Stimulated activated CD4-positive, alpha-beta T cell treated with anti-CD3 and anti-CD28 coated beads, Interleukin-2, amount 100 ng/mL, for 24 hours (primary cell): ENCODE measurements around the gene BBOX1.
"Not testable (repeated sequence)": the region's sequence is repeated elsewhere in the genome, so short reads cannot be mapped to it uniquely, and the experiment has no call there.

ENCODE experiments used
- DNase-seq, 2 donors: peaks; one replicate each; pipeline ENCODE4 v3.0.0-alpha.2; 2020

Gene BBOX1

DNA sequence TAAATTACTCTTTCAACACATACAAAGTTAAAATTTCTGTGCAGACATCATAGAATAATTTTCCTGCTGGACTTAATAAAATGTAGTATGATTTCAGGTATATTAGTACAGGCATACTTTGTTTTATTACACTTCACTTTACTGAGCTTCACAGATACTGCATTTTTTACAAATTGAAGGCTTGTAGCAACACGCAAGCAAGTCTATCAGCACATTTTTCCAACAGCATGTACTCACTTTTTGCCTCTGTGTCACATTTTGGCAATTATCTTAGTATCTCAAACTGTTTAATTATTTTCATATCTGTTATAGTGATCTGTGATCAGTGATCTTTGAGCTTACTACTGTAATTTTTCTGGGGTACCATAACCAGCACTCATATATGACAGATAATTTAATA is 44.5 kb downstream of the BBOX1 start:
- DNase-seq, result no peak

DNA sequence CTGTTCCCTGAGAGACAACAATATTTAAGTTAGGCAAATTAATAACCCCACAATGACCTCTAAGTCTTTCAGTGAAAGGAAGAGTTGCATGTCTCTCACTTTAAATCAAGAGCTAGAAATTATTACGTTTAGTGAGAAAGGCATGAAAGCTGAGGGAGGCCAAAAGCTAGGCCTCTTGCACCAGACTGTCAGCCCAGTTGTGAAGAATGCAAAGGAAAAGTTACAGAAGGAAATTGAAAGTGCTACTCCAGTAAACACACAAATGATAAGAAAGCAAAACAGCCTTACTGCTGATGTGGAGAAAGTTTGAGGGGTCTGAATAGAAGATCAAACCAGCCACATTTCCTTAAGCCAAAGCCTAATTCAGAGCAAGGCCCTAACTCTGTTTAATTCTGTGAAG is 45.0 kb downstream of the BBOX1 start:
- no peak for DNase-seq

DNA sequence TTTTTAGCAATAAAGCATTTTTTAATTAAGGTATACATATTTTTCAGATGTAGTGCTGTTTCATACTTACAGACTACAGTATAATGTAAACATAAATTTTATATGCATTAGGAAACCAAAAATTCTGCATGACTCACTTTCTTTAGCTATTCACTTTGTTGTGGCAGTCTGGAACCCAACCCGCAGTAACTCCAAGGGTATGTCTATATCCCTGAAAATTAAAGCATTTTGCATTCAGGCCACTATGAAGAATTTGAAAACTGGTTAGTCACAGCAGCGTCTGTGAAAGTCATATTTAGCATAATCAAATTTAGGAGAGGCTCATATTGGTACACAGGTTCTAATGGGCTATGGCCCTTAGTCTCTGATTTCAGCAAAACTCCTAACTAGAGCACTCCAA is 46.8 kb downstream of the BBOX1 start:
- no peak for DNase-seq

DNA sequence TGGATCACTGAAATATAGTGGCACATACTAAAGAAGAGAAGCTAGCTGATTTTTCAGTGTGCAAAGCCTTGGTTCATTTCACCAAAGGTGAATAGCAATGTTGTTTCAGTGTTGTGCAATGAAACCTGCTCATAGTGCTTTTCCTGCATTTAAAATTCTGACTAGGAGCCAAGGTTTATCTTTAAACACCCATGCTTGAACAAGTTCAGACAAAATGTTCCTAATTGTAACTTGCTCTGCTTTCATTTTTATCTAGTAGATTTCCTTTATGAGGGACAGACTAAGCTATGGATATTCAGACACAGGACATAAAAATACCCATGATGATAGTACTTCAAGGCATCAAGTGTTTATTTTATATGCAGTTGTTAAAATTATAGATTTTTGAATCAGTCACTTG is 47.7 kb downstream of the BBOX1 start:
- DNase-seq, result no peak

DNA sequence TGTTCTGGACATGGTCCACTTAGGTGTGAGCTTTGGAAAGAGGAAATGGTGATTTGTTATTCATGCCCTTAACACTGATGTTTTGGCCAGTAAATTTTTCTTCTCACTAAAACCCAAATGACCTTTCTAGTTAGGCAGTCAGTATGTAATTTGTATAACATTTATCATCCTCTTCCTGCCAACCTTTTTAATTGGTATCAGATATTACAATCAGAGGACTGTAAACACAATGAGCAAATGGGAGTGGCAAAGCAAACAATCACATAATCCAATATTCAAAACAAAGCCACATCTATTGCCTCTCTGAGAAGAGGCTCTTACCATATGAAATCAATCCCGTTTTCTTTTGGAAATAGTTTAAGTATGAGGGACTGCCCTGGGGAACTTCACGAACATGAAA is 49.1 kb downstream of the BBOX1 start:
- DNase-seq, result no peak

DNA sequence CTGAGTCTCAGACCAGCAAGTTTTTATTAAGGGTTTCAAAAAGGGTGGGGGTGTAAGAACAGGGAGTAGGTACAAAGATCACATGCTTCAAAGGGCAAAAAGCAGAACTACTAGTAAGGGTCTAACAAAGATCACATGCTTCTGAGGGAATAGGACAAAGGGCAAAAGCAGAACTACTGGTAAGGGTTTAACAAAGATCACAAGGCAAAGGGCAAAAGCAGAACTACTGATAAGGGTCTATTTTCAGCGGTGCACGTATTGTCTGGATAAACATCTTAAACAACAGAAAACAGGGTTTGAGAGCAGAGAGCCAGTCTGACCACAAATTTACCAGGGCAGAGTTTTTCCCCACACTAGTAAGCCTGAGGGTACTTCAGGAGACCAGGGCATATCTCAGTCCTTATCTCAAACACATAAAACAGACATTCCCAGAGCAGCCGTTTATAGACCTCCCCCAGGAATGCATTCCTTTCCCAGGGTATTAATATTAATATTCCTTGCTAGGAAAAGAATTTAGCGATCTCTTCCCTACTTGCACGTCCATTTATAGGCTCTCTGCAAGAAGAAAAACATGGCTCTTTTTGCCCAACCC is 49.8 kb downstream of the BBOX1 start:
- not testable (repeated sequence) for DNase-seq

DNA sequence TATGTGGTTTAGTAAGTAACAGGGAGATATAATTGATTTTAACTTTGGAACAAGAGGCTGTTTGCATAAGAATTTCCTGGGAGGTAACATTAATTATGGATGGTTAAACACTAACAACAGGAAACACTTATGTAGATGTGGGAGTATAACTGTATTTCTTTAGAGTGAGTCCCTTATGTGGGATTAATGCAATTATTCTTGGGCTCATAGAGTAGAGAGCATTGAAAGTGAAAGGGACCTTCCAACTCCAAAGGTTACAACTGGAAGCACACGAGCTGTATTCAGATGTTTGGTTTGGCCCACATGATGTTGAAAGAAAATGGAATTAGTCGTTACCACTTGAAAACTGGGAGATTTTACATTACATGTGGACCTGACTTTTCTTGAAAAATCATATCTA is 53.5 kb downstream of the BBOX1 start:
- no peak for DNase-seq

DNA sequence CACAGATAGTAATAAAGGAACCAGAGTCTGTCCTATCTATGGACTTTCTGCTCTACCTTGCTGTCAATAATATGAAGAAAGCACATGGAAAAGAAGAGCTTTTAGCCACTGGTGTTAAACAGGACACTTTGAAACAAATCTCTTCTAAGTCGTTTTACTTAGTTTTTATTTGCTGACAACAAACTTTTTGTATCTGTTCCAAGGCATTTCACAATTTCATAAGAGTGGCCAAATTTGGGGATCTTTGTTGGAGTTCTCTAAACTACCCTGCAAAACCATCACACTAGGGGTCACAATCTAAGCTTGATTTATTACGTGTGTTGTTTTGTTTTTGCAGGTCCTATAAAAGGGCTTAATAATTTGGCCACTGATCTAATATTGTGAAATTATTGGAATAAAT is 54.4 kb downstream of the BBOX1 start:
- DNase-seq, result no peak

DNA sequence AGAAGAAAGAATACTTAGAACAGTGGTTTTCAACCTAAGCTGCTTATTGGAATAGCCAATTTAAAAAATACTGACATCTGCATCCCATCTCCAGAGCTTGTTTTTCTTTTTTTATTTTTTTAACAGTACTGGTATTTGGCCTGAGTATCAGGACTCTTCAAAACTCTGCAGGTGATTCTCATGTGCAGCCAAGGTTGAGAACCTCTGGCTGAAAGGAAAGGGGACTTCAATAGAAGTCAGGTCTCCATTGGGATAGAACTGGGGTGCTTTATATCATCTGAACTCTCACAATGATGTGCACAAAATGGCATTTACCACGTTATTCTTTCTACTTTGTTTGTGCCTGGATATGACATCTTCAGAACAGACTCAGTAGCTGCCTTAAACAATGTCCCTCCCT is 55.3 kb downstream of the BBOX1 start:
- DNase-seq, result no peak

DNA sequence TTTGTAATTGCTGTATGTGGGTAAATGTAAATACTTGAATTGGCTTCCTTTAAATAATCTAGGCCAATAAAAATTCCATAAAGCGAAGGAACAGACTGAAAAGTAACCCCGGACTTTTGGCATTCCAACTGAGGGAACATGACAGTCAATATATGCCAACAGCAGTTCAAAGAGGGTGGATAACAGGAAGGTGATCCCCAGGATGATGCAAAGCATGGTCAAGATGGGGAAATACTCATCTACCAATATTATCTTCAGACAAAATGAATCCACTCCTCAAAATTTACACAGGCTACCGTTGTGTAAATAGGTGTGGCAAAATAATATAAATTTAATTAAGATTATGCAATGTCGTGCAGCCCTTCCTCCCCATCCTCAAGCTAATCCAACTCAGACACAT is 56.9 kb downstream of the BBOX1 start:
- DNase-seq, result no peak

DNA sequence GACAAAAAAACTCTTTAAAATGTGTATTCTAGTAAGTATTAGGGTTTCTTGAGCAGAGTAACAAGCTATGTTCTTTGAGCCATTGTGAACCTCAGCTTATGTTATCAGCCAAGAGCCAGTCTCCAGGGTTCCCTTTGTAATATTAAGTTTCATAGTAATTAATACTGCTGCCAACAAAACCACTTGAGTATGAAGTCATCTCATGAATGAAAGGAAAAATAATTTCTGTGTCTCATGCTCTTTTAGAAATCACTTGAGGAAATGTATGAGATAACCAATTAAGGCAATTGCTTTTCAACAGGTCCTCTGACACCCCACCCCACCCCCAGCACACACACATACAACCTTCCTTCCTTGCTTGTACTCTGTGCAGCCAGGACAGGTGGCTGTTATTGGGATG is 59.9 kb downstream of the BBOX1 start:
- no peak for DNase-seq

DNA sequence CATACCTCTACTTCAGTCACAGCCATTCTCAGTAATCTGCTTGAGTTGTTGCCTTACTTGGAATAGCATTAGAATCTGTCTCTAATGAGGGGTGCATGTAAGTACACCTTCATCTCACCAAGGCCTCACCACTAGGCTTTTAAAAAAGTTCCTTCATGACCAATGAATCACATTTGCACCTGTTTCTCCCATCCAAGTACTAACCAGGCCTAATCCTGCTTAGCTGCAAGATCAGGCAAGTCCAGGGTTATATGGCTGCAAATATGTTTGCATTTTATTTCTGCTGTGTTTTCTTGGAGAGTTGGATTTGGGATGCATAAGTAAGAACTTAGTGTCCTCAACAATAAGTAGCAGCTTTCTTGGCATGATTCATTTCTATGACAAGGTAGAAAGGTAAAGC is 66.9 kb downstream of the BBOX1 start:
- no peak for DNase-seq

DNA sequence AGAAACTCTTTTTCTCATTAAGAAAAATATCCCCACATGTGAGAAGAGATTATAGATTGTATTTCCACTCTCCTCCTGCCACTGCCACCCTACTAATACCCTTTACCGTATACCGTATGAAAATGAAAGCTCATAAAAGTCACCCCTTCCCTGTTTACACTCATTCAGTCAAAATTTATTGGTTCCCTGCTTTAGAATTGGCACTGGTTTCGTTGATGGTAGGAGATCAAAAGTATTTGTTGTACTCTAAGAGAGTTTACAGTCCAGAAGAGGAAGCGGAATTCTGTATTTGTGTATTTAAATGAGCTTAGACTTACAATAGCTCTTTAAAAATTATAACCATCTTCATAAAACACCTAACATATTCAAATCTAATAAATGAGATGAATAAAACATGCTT is 68.2 kb downstream of the BBOX1 start:
- DNase-seq, result no peak

DNA sequence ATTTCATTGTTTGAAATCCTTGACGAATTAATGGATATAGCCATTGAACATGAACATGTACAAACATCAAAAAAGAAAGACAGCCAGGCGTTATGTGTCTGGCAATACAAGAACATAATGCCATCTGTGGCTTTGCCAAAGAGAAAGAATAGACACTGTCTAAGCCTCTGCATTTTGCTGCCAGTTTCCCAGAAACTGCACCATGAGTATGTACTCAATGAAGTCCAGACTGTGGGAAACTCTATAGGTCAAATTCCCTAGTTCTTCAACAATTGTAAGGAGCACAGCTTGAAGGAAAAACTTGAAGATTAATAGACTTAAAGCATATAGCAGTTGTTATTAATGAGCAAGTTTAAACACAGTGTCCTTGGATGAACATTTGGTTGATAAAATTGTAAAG is 71.3 kb downstream of the BBOX1 start:
- no peak for DNase-seq

DNA sequence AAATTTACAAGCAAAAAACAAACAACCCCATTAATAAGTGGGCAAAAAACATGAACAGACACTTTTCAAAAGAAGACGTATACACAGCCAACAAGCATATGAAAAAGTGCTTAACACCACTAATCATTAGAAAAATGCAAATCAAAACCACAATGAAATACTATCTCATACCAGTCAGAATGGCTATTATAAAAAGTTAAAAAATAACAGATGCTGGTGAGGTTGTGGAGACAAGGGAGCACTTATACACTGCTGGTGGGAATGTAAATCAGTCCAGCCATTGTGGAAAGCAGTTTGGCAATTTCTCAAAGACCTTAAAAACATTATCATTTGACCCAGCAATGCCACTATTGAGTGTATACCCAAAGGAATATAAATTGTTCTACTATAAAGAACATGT is 72.3 kb downstream of the BBOX1 start:
- no peak for DNase-seq

DNA sequence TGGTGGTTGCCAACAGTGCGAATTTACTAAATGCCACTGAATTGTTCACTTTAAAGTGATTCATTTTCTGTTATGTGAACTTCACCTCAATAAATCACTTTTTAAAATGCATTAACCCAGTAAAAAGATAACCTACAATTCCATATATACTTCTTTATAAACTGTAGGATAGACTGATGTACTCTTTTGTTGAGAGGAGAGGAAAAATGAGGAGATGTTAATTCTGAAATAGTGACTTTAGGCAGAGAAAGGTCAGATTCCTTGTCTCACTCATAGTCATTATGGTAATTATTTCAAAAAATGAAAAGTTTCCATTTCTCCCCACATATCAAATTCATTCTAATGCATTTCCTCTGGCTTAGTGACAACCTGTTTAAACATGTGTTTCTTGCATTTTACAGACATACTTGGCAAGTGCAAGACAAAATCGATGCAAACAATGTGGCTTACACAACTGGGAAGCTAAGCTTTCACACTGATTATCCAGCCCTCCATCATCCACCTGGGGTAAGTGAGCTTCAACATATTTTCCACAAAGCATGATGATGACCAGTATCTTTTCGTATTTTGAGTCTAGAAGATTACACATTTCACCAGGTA is 74.5 kb downstream of the BBOX1 start:
- DNase-seq, result no peak

DNA sequence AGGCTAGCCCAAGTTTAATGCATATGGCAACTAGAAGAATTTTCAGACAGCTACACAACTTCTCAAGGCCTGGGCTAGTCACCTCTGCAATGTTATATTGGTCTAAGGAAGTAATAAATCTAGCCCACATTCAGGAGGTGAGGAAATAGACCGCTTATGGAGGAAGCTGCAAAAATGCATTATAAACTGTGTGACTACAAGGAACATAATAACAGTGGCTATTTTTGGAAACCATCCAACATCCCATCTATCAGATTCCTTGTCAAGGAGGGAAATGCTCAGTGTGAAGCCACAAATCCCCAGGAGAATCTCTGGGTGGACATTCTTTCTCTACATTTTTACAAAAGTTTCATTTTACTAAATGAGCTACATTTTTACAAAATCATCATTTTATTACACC is 76.1 kb downstream of the BBOX1 start:
- DNase-seq, result no peak

DNA sequence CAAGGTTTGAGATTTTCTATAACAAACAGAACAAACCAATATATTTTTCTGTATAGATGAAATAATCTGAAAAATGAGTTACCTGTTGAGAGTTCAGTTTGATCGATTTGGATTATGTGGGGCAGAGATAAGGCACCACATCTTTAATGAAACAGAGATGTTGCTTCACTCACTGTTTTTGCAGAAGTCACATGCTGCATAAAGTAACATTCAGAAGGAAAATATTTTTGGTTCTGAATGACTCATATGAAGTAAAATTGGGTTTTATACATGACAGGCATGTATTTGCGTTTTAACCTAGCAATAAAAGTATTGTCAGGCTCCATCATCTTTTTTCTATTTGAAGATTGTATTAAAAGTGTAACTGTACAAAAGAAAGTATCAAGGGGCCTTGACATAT is 77.8 kb downstream of the BBOX1 start:
- no peak for DNase-seq

DNA sequence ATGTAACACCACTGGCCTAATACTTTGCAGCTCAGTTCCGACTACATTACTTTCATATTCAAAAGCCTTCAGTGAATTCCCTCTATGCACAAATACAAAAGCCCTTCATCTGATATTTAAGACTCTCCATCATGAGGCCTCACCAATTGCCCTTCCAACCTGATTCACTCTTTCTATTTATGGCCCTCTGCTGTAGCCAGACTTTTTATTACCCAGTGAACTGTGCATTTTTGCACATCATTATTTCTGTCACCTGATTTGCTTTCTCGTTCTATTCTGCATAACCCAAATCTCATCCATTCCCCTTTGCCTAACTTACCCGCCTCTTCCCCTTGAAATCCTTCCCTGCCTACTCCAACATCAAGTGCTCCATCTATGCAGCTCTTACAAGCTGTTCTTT is 78.3 kb downstream of the BBOX1 start:
- no peak for DNase-seq

DNA sequence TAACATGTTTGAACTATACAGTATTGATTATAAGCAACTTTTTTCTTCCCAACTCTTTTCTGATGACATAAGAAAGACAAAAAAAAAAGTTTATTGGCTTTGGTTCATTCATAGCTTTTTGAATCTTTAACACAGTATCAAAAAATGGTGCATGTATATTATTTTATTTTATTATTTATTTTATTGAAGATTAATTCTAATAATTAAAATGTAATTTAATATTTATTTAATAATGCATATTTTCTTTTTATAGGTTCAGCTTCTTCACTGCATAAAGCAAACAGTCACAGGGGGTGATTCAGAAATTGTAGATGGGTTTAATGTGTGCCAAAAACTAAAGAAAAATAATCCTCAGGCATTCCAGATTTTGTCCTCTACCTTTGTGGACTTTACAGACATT is 78.8 kb downstream of the BBOX1 start:
- DNase-seq, result no peak

DNA sequence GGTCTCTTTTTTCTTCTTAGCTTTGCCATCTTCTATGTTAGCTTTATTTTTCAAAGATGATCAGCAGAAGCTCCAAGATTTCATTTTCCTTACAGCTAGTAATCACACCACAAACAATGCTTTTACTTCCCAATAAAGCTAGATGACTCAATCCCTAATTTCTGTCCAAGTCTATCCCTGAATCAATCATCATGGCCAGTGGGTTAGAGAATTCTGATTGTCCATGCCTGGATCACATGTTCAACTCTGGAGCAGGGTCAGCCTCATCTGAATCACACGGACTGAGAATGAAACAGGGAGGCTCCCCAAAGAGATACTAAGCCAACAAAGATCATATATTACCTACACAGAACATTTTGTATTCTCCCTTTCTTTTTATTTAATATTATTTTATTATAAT is 79.6 kb downstream of the BBOX1 start:
- no peak for DNase-seq

DNA sequence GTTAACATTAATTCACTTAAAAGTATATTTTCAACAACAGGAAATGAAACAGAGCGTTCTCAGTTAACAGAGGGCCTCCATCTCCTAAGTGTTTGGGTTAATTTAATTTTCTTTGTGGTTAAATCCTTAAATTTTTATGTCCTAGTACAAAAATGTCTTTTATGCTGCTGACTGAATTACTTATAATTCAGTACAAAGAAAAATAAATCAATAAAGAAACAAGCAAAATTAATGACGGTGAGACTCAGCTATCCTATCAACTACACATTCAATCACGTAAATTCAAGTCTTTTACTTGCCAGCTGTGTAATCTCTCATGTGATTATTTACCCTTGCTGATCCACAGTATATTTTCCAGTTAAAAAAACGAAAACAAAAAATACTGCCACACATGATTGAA is 81.4 kb downstream of the BBOX1 start:
- DNase-seq, result no peak

DNA sequence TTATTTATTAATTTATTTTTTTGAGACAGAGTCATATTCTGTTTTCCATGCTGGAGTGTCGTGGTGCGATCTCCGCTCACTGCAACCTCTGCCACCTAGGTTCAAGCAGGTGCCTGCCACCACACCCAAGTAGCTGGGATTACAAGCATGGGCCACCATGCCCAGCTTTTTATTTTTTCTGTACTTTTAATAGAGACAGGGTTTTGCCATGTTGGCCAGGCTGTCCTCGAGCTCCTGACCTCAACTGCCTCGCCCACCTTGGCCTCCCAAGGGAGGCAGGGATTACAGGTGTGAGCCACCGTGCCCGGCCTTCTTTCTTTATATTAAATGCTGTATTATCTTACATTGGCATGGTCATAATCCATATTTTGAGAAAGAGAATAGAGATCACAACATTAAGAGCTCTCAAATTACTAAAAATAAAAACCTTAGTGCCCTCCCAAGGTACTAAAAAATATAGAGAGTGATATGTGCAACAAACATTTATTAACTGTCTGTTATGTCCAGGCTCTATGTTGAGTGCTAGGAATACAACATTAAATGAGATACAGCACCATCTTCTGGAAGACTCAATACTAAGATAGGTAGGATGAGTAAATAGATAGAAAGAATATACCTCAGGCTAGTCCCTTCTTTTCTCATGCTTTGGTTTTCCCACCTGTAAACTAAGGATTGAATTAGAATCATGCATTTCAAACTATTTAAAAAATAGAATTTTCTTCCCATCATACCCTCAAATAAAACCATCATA is 84.1 kb downstream of the BBOX1 start:
- DNase-seq, result no peak

DNA sequence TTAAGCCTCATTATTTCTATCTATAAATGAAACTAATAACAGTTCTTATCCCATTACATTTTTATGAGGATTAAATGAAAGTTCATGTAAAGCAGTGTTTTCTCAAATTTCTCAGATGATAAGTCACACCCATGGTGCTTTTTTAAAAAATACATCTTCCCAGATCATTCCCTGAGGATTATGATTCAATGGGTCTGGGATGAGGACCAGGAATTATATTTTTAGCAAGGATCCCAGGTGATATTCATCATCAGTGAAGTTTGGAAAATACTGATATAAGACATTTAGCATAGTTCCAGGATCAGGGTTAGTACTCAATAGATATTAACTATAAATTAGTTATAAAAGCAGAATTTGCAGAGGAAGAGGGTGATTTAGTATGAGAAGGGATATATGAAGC is 89.1 kb downstream of the BBOX1 start:
- DNase-seq, result no peak

DNA sequence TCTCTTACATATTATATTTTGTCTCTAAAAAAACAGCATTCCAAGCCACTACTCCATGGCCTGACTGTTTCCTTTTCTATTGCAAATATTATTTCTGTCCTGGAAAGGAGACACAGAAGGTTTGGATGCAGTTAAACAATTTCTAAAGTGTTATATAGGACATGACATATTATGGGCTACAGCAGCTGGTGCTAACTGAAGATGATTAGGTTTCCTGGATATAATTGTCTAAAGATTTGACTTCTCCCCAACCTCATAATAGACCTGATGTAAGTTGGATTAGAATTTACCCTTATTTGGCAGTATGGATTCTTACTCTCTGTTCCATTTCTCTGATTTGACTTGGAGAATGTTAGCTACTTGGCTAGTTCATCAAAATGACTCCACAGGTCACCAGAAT is 90.2 kb downstream of the BBOX1 start:
- DNase-seq, result no peak
